GM19023 (cell line): ENCODE results near the gene PRICKLE4.
A peak's percentile ranks its signal among the peaks of the same experiment; 100 is the strongest.

Experiments
- ATAC-seq: cut with Tn5 transposase; IDR thresholded peaks from one replicate; pipeline ENCODE4 v1.9.1; 2021; ENCODE audit warnings: mild to moderate bottlenecking, moderate library complexity; ENCODE audit not compliant: unreplicated experiment

PRICKLE4 gene

GRCh38 chr6:41770381-41771057 is 10.1 kb upstream of the PRICKLE4 start:
- ATAC-seq = no peak

- no peak for ATAC-seq
Observed at GRCh38 chr6:41771058-41771983, 9.3 kb upstream of the PRICKLE4 start.

- ATAC-seq = no peak
Observed at GRCh38 chr6:41774841-41775240, 5.7 kb upstream of the PRICKLE4 start.

GRCh38 chr6:41775293-41775882 is 5.2 kb upstream of the PRICKLE4 start:
- no peak for ATAC-seq

- no peak for ATAC-seq
Observed at GRCh38 chr6:41777551-41778285, 2.9 kb upstream of the PRICKLE4 start.

- ATAC-seq = no peak
Observed at GRCh38 chr6:41778895-41779294, 1.7 kb upstream of the PRICKLE4 start.

- peak; percentile 4 for ATAC-seq
Observed at GRCh38 chr6:41779336-41779735, 1.2 kb upstream of the PRICKLE4 start.

GRCh38 chr6:41779788-41780550 is 613 bp upstream of the PRICKLE4 start, which contains the start of gene FRS3:
Gene FRS3, minus strand, starts transcription at chr6:41779900. Its CDS starts 2,913 bp downstream, at chr6:41776987.
- ATAC-seq = peak; percentile 97

GRCh38 chr6:41781366-41781730 is 766 bp downstream of the PRICKLE4 start:
- no peak for ATAC-seq

GRCh38 chr6:41783106-41783780 is 2.7 kb downstream of the PRICKLE4 start:
- ATAC-seq = no peak

GRCh38 chr6:41784581-41785171 is 4.1 kb downstream of the PRICKLE4 start:
- no peak for ATAC-seq

GRCh38 chr6:41785254-41785653 is 4.7 kb downstream of the PRICKLE4 start:
- ATAC-seq = no peak

- ATAC-seq = no peak
Observed at GRCh38 chr6:41785689-41786450, 5.3 kb downstream of the PRICKLE4 start.

GRCh38 chr6:41786451-41787218 is 6.1 kb downstream of the PRICKLE4 start:
- peak; percentile 56 for ATAC-seq

- peak; percentile 80 for ATAC-seq
Observed at GRCh38 chr6:41787219-41787917, 6.8 kb downstream of the PRICKLE4 start, which contains the start of gene TOMM6. Gene TOMM6, plus strand, starts transcription at chr6:41787694. Its CDS starts 4 bp downstream, at chr6:41787698.

GRCh38 chr6:41789390-41789724 is 8.8 kb downstream of the PRICKLE4 start:
- no peak for ATAC-seq

- no peak for ATAC-seq
Observed at GRCh38 chr6:41790045-41790444, 9.5 kb downstream of the PRICKLE4 start.
